ENCODE results near the gene MYO16. TPM values are rescaled to one million over a fixed set of nuclear protein-coding genes. Genes with fewer than 3 reads are reported as not detected.

The MYO16 gene
- total and polyA plus RNA-seq, 3 experiments from 2014 or later: 0.15 to 0.38 TPM; not detected in 1

GRCh38 chr13:108795841-108796240, 166.4 kb downstream of the MYO16 start:
- H3K27ac Mint-ChIP-seq: no peak overlapping the region
- H3K27me3 Mint-ChIP-seq: no peaks in the 10 kb centered on the region
- H3K9me3 Mint-ChIP-seq: peaks cover 0 to 5% (median 1%) of the 10 kb centered on the region in 5 donors
- no peak overlapping the region for H3K27ac ChIP-seq (ENCODE audit: low read depth, low read length)
- POLR2A ChIA-PET: no interaction called here
- no peak overlapping the region for H3K4me3 ChIP-seq (ENCODE audit: low read length)
- no peaks in the 10 kb centered on the region for H3K9me3 ChIP-seq (ENCODE audit: low read length)
- no peaks in the 10 kb centered on the region for H3K27me3 ChIP-seq (ENCODE audit: insufficient read depth, low read length, poor library complexity, severe bottlenecking)
- no peaks in the 10 kb centered on the region for H3K36me3 ChIP-seq (ENCODE audit: insufficient read depth, low read length)
- H3K4me1 Mint-ChIP-seq: no peaks in the 10 kb centered on the region
- DNase-seq: no peak
- H3K4me3 Mint-ChIP-seq: no peak overlapping the region
- CTCF ChIA-PET: no interaction called here
- no peaks in the 10 kb centered on the region for H3K4me1 ChIP-seq (ENCODE audit: insufficient read depth, low read length)
- H3K36me3 Mint-ChIP-seq: no peaks in the 10 kb centered on the region

GRCh38 chr13:108797354-108797753, 167.9 kb downstream of the MYO16 start:
- H3K36me3 Mint-ChIP-seq: no peaks in the 10 kb centered on the region
- CTCF ChIA-PET: no interaction called here
- no peak for DNase-seq
- POLR2A ChIA-PET: no interaction called here
- H3K27me3 Mint-ChIP-seq: no peaks in the 10 kb centered on the region
- Histone ChIP-seq H3K27ac (ENCODE audit: low read depth, low read length) (no peak overlapping the region), H3K4me3 (ENCODE audit: low read length) (no peak overlapping the region), H3K27me3 (ENCODE audit: insufficient read depth, low read length, poor library complexity, severe bottlenecking) (no peaks in the 10 kb centered on the region), H3K4me1 (ENCODE audit: insufficient read depth, low read length) (no peaks in the 10 kb centered on the region), H3K36me3 (ENCODE audit: insufficient read depth, low read length) (no peaks in the 10 kb centered on the region), H3K9me3 (ENCODE audit: low read length) (no peaks in the 10 kb centered on the region)
- H3K27ac Mint-ChIP-seq: no peak overlapping the region
- peaks cover 0 to 5% (median 1%) of the 10 kb centered on the region in 5 donors for H3K9me3 Mint-ChIP-seq
- H3K4me1 Mint-ChIP-seq: no peaks in the 10 kb centered on the region
- no peak overlapping the region for H3K4me3 Mint-ChIP-seq

GRCh38 chr13:108807841-108808240, 178.4 kb downstream of the MYO16 start:
- Mint-ChIP-seq H3K4me3 (no peak overlapping the region), H3K27me3 (no peaks in the 10 kb centered on the region), H3K27ac (no peak overlapping the region), H3K9me3 (peaks cover 0 to 5% (median under 1%) of the 10 kb centered on the region in 5 donors), H3K36me3 (no peaks in the 10 kb centered on the region), H3K4me1 (no peaks in the 10 kb centered on the region)
- Histone ChIP-seq H3K36me3 (ENCODE audit: insufficient read depth, low read length) (no peaks in the 10 kb centered on the region), H3K27ac (ENCODE audit: low read depth, low read length) (no peak overlapping the region), H3K4me3 (ENCODE audit: low read length) (no peak overlapping the region), H3K4me1 (ENCODE audit: insufficient read depth, low read length) (no peaks in the 10 kb centered on the region), H3K9me3 (ENCODE audit: low read length) (no peaks in the 10 kb centered on the region), H3K27me3 (ENCODE audit: insufficient read depth, low read length, poor library complexity, severe bottlenecking) (no peaks in the 10 kb centered on the region)
- POLR2A ChIA-PET: no interaction called here
- CTCF ChIA-PET: no interaction called here
- DNase-seq: no peak

GRCh38 chr13:108812165-108812564, 182.8 kb downstream of the MYO16 start:
- POLR2A ChIA-PET: no interaction called here
- H3K27ac Mint-ChIP-seq: no peak overlapping the region
- Histone ChIP-seq H3K27me3 (ENCODE audit: insufficient read depth, low read length, poor library complexity, severe bottlenecking) (no peaks in the 10 kb centered on the region), H3K27ac (ENCODE audit: low read depth, low read length) (no peak overlapping the region), H3K36me3 (ENCODE audit: insufficient read depth, low read length) (no peaks in the 10 kb centered on the region), H3K4me3 (ENCODE audit: low read length) (no peak overlapping the region), H3K4me1 (ENCODE audit: insufficient read depth, low read length) (no peaks in the 10 kb centered on the region), H3K9me3 (ENCODE audit: low read length) (no peaks in the 10 kb centered on the region)
- no peak overlapping the region for H3K4me3 Mint-ChIP-seq
- no peaks in the 10 kb centered on the region for H3K4me1 Mint-ChIP-seq
- peaks cover 0 to 6% (median 0%) of the 10 kb centered on the region in 5 donors for H3K9me3 Mint-ChIP-seq
- CTCF ChIA-PET: no interaction called here
- DNase-seq: no peak
- H3K27me3 Mint-ChIP-seq: peaks cover 0 to 1% of the 10 kb centered on the region in 2 donors
- H3K36me3 Mint-ChIP-seq: no peaks in the 10 kb centered on the region

- no peak overlapping the region for H3K4me3 ChIP-seq (ENCODE audit: low read length)
- H3K36me3 ChIP-seq (ENCODE audit: insufficient read depth, low read length): no peaks in the 10 kb centered on the region
- CTCF ChIA-PET: no interaction called here
- H3K27me3 ChIP-seq (ENCODE audit: insufficient read depth, low read length, poor library complexity, severe bottlenecking): no peaks in the 10 kb centered on the region
- no peak overlapping the region for H3K27ac ChIP-seq (ENCODE audit: low read depth, low read length)
- no peaks in the 10 kb centered on the region for H3K36me3 Mint-ChIP-seq
- no peak for DNase-seq
- no peaks in the 10 kb centered on the region for H3K9me3 ChIP-seq (ENCODE audit: low read length)
- POLR2A ChIA-PET: no interaction called here
- peaks cover 0 to 6% (median 0%) of the 10 kb centered on the region in 5 donors for H3K9me3 Mint-ChIP-seq
- H3K27me3 Mint-ChIP-seq: peaks cover 0 to 1% of the 10 kb centered on the region in 2 donors
- no peaks in the 10 kb centered on the region for H3K4me1 ChIP-seq (ENCODE audit: insufficient read depth, low read length)
- no peaks in the 10 kb centered on the region for H3K4me1 Mint-ChIP-seq
- no peak overlapping the region for H3K27ac Mint-ChIP-seq
- no peak overlapping the region for H3K4me3 Mint-ChIP-seq
These were observed 183.2 kb downstream of the MYO16 start for GRCh38 chr13:108812661-108813060.

- CTCF ChIA-PET: no interaction called here
- POLR2A ChIA-PET: no interaction called here
These were observed 184.3 kb downstream of the MYO16 start for GRCh38 chr13:108813587-108814170.

GRCh38 chr13:108816375-108816774, 187.0 kb downstream of the MYO16 start:
- Mint-ChIP-seq H3K4me3 (no peak overlapping the region), H3K27ac (no peak overlapping the region), H3K4me1 (no peaks in the 10 kb centered on the region), H3K36me3 (no peaks in the 10 kb centered on the region), H3K9me3 (peaks cover 0 to 4% (median 2%) of the 10 kb centered on the region in 5 donors), H3K27me3 (peaks cover 0 to 1% of the 10 kb centered on the region in 2 donors)
- no peaks in the 10 kb centered on the region for H3K27me3 ChIP-seq (ENCODE audit: insufficient read depth, low read length, poor library complexity, severe bottlenecking)
- no peaks in the 10 kb centered on the region for H3K9me3 ChIP-seq (ENCODE audit: low read length)
- no peak for DNase-seq
- POLR2A ChIA-PET: no interaction called here
- no peak overlapping the region for H3K27ac ChIP-seq (ENCODE audit: low read depth, low read length)
- no peak overlapping the region for H3K4me3 ChIP-seq (ENCODE audit: low read length)
- no peaks in the 10 kb centered on the region for H3K4me1 ChIP-seq (ENCODE audit: insufficient read depth, low read length)
- H3K36me3 ChIP-seq (ENCODE audit: insufficient read depth, low read length): no peaks in the 10 kb centered on the region
- CTCF ChIA-PET: no interaction called here

More at GRCh38 chr13:108813587-108814170, 184.3 kb downstream of the MYO16 start:
- peaks cover 0 to 1% of the 10 kb centered on the region in 2 donors for H3K27me3 Mint-ChIP-seq
- H3K4me1 ChIP-seq (ENCODE audit: insufficient read depth, low read length): no peaks in the 10 kb centered on the region
- no peaks in the 10 kb centered on the region for H3K27me3 ChIP-seq (ENCODE audit: insufficient read depth, low read length, poor library complexity, severe bottlenecking)
- H3K9me3 Mint-ChIP-seq: peaks cover 0 to 6% (median 0%) of the 10 kb centered on the region in 5 donors
- H3K27ac ChIP-seq (ENCODE audit: low read depth, low read length): no peak overlapping the region
- no peak overlapping the region for H3K4me3 ChIP-seq (ENCODE audit: low read length)
- DNase-seq: no peak
- no peaks in the 10 kb centered on the region for H3K4me1 Mint-ChIP-seq
- H3K36me3 ChIP-seq (ENCODE audit: insufficient read depth, low read length): no peaks in the 10 kb centered on the region
- H3K4me3 Mint-ChIP-seq: no peak overlapping the region
- no peaks in the 10 kb centered on the region for H3K36me3 Mint-ChIP-seq
- H3K27ac Mint-ChIP-seq: no peak overlapping the region
- no peaks in the 10 kb centered on the region for H3K9me3 ChIP-seq (ENCODE audit: low read length)

GRCh38 chr13:108827646-108828045, 198.2 kb downstream of the MYO16 start:
- Mint-ChIP-seq H3K36me3 (no peaks in the 10 kb centered on the region), H3K4me1 (no peaks in the 10 kb centered on the region), H3K27ac (no peak overlapping the region), H3K4me3 (no peak overlapping the region), H3K9me3 (peaks cover 0 to 12% (median 2%) of the 10 kb centered on the region in 5 donors), H3K27me3 (peaks cover 0 to 1% of the 10 kb centered on the region in 2 donors)
- no peaks in the 10 kb centered on the region for H3K36me3 ChIP-seq (ENCODE audit: insufficient read depth, low read length)
- H3K4me1 ChIP-seq (ENCODE audit: insufficient read depth, low read length): no peaks in the 10 kb centered on the region
- no peak for DNase-seq
- no peaks in the 10 kb centered on the region for H3K9me3 ChIP-seq (ENCODE audit: low read length)
- H3K27ac ChIP-seq (ENCODE audit: low read depth, low read length): no peak overlapping the region
- H3K4me3 ChIP-seq (ENCODE audit: low read length): no peak overlapping the region
- ChIA-PET POLR2A (no interaction called here), CTCF (no interaction called here)
- H3K27me3 ChIP-seq (ENCODE audit: insufficient read depth, low read length, poor library complexity, severe bottlenecking): no peaks in the 10 kb centered on the region

Data from CD8-positive, alpha-beta memory T cell (primary cell).